ENCODE data around the gene SLC37A4.

- no peak for TF ChIP-seq CTCF (IDR thresholded peaks at IDR 0.05)
- no peak for TF ChIP-seq POLR2A (IDR thresholded peaks at IDR 0.05)
These were observed 6.9 kb downstream of the SLC37A4 start for GRCh38 chr11:119023741-119024140.

All from thyroid gland (tissue), 4 donors.